Tibial nerve (tissue), 4 donors: ENCODE data around the gene SNAP29. TPM values are rescaled to one million over a fixed set of nuclear protein-coding genes. Genes with fewer than 3 reads are reported as not detected.
"Not testable (repeated sequence)": the region's sequence is repeated elsewhere in the genome, so short reads cannot be mapped to it uniquely, and the experiment has no call there.

Source experiments
- DNase-seq, 2 donors: peaks; one replicate each; pipeline ENCODE4 v3.0.0-alpha.2; 2019; ENCODE audit warnings: low spot score in 2 of 2
- H3K27ac ChIP-seq, 4 donors: fragments of 200-600 bp; sonication (generic) in 3 of 4; one replicate each; pipeline ENCODE4 v1.5.1; 2017 to 2019; ENCODE audit warnings: mild to moderate bottlenecking in 1 of 4
- H3K27me3 ChIP-seq, 2 donors: fragments of 200-600 bp; sonication (generic) in 1 of 2; one replicate each; pipeline versions ENCODE4 v1.5.1 to v1.6.0; 2017 to 2019
- H3K36me3 ChIP-seq, 3 donors: fragments of 200-600 bp; sonication (generic); one replicate each; pipeline ENCODE4 v1.5.1; 2018 to 2019
- H3K4me1 ChIP-seq, 4 donors: fragments of 200-600 bp; sonication (generic) in 3 of 4; one replicate each; pipeline ENCODE4 v1.5.1; 2017 to 2019
- H3K4me3 ChIP-seq, 4 donors: fragments of 200-600 bp; sonication (generic) in 3 of 4; one replicate each; pipeline ENCODE4 v1.5.1; 2017 to 2019; ENCODE audit warnings: mild to moderate bottlenecking in 1 of 4, moderate library complexity in 1 of 4
- H3K9me3 ChIP-seq, 4 donors: fragments of 200-600 bp; sonication (generic) in 3 of 4; one replicate each; pipeline ENCODE4 v1.5.1; 2017 to 2019
- EP300 ChIP-seq, 2 donors: sonication (generic); formaldehyde crosslinking; IDR thresholded peaks; one replicate each; pipeline ENCODE4 v1.6.1; 2017; ENCODE audit warnings: antibody characterized with exemption in 2 of 2, mild to moderate bottlenecking in 1 of 2
- POLR2A ChIP-seq, 2 donors: fragments of 450-650 bp; IDR thresholded peaks; one replicate each; pipeline ENCODE4 v1.6.1; 2017; ENCODE audit warnings: antibody characterized with exemption in 2 of 2, mild to moderate bottlenecking in 2 of 2, moderate library complexity in 2 of 2
- WGBS, 2 donors: methylation state at CpG; one replicate each; pipeline ENCODE4 v1.1.5; 2018; 5-methylcytosine and 5-hydroxymethylcytosine counted together
- total RNA-seq, 4 donors: library from RNA; depleted of rRNA; stranded (reverse); fragments of >200 nt; gene quantifications; one replicate each; pipeline ENCODE4 v1.1.0, GENCODE V29; 2016
- TF ChIP-seq, protein P1 (sequence below), 5 experiments: fragments of 200-600 bp in 3 of 5; fragments of 450-650 bp in 2 of 5; sonication (generic) in 3 of 5; IDR thresholded peaks; one replicate each; pipeline ENCODE4 v1.5.1; 2016 to 2019; ENCODE audit warnings: antibody characterized with exemption in 5 of 5, mild to moderate bottlenecking in 3 of 5, moderate library complexity in 2 of 5

The SNAP29 gene
- total RNA-seq, 4 donors from 2014 or later = 18.3 to 36.1 (median 19.6) TPM

DNA sequence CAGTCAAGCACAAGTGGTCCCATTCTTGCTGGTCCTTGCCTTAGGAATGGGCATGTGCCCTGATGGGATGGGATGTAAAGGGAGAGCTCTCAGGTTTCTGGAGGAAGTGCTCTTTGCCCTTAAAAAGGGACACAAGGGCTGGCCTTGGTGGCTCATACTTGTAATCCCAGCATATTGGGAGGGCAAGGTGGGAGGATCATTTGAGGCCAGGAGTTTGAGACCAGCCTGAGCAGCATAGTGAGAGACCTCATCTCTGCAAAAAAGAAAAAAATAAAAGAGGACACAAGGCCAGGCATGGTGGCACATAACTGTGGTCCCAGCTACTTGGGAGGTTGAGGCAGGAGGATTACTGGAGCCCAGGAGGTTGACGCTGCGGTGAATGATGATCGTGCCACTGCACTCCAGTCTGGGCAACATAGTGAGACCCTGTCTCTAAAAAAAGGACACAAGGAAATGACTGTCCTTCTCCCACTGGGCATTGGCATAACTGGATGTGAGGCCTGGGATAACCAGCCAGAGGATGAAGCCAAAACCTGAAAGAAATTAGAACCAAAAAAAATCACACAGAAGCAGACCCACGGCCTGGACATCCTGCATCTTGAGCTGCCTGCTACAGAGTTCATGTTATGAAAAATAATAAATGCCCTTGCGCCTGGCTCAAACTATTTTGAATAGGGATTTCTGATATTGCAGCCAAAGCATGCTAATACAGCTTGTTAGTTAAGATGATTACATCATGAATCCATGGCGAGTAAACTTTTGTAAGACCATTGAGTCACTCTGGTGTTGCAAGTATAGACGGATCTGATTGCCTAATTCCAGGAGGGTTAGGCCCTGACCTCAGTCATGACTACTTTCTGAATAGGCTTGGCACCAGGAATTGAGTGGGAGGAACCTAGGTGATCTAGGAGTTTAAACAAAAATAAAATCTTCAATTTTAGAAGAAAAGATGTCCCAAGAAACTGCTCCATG is 45.5 kb downstream of the SNAP29 start:
- DNase-seq = peak in 1 of 2 donors; percentile 56
- TF ChIP-seq, protein P1, sequence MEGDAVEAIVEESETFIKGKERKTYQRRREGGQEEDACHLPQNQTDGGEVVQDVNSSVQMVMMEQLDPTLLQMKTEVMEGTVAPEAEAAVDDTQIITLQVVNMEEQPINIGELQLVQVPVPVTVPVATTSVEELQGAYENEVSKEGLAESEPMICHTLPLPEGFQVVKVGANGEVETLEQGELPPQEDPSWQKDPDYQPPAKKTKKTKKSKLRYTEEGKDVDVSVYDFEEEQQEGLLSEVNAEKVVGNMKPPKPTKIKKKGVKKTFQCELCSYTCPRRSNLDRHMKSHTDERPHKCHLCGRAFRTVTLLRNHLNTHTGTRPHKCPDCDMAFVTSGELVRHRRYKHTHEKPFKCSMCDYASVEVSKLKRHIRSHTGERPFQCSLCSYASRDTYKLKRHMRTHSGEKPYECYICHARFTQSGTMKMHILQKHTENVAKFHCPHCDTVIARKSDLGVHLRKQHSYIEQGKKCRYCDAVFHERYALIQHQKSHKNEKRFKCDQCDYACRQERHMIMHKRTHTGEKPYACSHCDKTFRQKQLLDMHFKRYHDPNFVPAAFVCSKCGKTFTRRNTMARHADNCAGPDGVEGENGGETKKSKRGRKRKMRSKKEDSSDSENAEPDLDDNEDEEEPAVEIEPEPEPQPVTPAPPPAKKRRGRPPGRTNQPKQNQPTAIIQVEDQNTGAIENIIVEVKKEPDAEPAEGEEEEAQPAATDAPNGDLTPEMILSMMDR (IDR thresholded peaks at IDR 0.05) = no peak
- TF ChIP-seq POLR2A (IDR thresholded peaks at IDR 0.05) (no peak), EP300 (IDR thresholded peaks at IDR 0.05) (peak in 1 of 2 donors; percentile 91)
- Histone ChIP-seq H3K27me3 (no peaks in the 10 kb centered on the region), H3K4me3 (no peak overlapping the region), H3K36me3 (no peaks in the 10 kb centered on the region), H3K4me1 (peaks cover 0 to 8% (median 0%) of the 10 kb centered on the region in 4 donors), H3K27ac (no peak overlapping the region), H3K9me3 (no peaks in the 10 kb centered on the region)
- 76 to 77% methylated on average over 7 of the region's 7 CpGs for WGBS, 2 donors

DNA sequence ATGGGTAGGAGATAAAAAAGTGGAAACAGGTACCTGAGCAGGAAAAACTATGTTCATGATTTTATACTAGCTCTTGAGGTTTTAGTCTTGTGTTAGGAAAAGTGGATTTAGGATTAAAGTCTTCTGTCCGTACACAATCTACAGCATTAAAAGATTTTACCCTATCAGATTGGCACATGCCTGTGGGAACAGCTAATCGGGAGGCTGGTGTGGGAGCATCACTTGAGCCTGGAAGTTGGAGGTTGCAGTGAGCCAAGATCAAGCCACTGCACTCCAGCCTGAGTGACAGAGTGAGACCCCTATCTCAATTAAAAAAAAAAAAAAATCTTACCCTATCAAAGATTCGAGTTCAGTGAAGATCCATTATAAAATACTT is 46.2 kb downstream of the SNAP29 start:
- H3K4me3 ChIP-seq = no peak overlapping the region
- no peaks in the 10 kb centered on the region for H3K27me3 ChIP-seq
- H3K36me3 ChIP-seq = no peaks in the 10 kb centered on the region
- 80 to 82% methylated on average over 3 of the region's 3 CpGs for WGBS, 2 donors
- TF ChIP-seq EP300 (IDR thresholded peaks at IDR 0.05) (no peak), POLR2A (IDR thresholded peaks at IDR 0.05) (no peak)
- TF ChIP-seq, protein P1 (IDR thresholded peaks at IDR 0.05) = no peak
- no peak for DNase-seq
- peaks cover 0 to 8% (median 0%) of the 10 kb centered on the region in 4 donors for H3K4me1 ChIP-seq
- H3K9me3 ChIP-seq = no peaks in the 10 kb centered on the region
- no peak overlapping the region for H3K27ac ChIP-seq

DNA sequence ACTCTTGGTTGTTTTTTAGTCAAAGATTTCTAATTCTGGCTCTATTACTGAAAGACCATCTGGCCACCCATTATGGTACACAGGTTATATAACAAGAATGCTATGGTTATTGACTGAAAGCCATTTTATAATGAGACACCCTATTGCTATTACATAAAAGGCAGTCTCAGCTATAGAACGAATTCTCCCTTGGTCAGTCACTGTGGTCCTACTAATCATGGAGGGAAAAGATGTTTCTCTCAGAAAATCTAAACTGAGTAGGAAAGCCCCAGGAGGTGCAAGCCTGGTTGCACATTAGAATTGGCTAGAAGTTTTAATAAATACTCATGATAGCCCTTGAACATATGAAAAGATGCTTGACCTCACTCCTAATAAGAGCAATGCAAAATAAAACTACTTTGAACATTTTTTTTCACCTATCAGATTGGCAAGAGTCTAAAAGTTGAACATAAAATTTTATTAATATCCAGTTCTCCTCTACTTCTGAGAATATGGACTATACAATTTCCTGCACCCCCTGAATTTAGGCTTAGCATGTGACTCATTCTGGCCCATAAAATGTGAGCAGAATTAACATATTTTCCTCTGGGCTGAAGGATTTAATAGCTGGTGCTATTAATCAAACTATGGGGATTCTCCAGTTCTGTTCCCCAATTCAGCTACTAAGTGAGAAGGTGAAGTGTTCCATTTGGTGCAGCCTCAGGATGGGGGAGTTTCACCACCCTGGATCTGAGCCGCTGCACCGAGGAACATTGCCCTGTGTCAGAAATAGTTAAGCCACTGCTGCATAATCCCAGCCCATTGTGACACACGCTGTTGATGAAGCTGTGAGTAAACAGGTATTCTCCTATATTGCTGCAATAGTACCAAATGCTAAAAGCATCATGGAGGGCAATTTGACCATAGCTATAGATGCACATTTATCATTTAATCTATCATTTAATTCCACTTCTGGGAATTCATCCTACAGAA is 46.9 kb downstream of the SNAP29 start:
- Histone ChIP-seq H3K4me1 (peaks cover 0 to 8% (median 0%) of the 10 kb centered on the region in 4 donors), H3K9me3 (no peaks in the 10 kb centered on the region), H3K27me3 (no peaks in the 10 kb centered on the region), H3K36me3 (no peaks in the 10 kb centered on the region), H3K4me3 (no peak overlapping the region), H3K27ac (no peak overlapping the region)
- no peak for DNase-seq
- 55 to 61% methylated on average over 4 of the region's 4 CpGs for WGBS, 2 donors
- TF ChIP-seq, protein P1 (IDR thresholded peaks at IDR 0.05) = no peak
- TF ChIP-seq EP300 (IDR thresholded peaks at IDR 0.05) (no peak), POLR2A (IDR thresholded peaks at IDR 0.05) (no peak)

DNA sequence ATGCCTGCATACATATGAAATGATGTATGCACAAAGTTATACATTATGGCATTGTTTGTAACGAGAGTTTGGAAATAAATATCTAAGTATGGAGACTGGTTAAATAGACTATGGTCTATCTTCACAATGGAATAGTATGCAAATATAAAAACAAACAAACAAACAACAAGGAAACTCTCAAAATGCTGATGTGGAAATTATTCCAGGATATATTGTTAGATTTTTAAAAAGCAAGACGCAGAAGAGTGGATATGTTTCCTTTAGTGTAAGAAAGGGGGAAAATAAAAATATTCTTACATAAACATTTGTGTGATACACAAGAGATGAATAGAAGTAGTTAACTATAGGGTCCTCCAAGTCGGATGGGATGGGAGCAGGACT is 47.6 kb downstream of the SNAP29 start:
- TF ChIP-seq, protein P1 (IDR thresholded peaks at IDR 0.05) = no peak
- TF ChIP-seq POLR2A (IDR thresholded peaks at IDR 0.05) (no peak), EP300 (IDR thresholded peaks at IDR 0.05) (no peak)
- peaks cover 0 to 8% (median 0%) of the 10 kb centered on the region in 4 donors for H3K4me1 ChIP-seq
- H3K36me3 ChIP-seq = no peaks in the 10 kb centered on the region
- 66% methylated on average over 3 of the region's 3 CpGs for WGBS, 2 donors
- H3K4me3 ChIP-seq = no peak overlapping the region
- no peaks in the 10 kb centered on the region for H3K9me3 ChIP-seq
- no peak for DNase-seq
- no peak overlapping the region for H3K27ac ChIP-seq
- no peaks in the 10 kb centered on the region for H3K27me3 ChIP-seq

DNA sequence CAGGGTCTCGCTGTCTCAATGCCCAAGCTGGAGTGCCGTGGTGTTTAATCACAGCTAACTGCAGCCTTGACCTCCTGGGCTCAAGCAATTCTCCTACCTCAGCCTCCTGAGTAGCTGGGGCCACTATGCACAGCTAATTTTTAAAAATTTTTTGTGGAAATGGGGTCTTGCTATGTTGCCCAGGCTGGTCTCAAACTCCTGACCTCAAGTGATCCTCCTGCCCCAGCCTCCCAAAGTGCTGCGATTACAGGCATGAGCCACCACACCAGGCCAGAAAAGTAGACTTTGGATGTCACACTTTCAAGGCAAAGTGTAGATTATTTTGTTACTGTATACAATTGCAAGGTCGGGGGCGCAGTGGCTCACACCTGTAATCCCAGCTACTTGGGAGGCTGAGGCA is 49.9 kb downstream of the SNAP29 start:
- not testable (repeated sequence) for H3K9me3 ChIP-seq, H3K27me3 ChIP-seq, H3K4me1 ChIP-seq, H3K36me3 ChIP-seq, DNase-seq, H3K27ac ChIP-seq, H3K4me3 ChIP-seq
- 95 to 97% methylated on average over 5 of the region's 5 CpGs for WGBS, 2 donors
